Ovary (tissue), 9 donors: ENCODE data around the gene MSX2. TPM values are rescaled to one million over a fixed set of nuclear protein-coding genes. Genes with fewer than 3 reads are reported as not detected.
A peak's percentile ranks its signal among the peaks of the same experiment; 100 is the strongest.

Experiments used
- DNase-seq, 5 donors: peaks; one replicate each; pipeline ENCODE4 v3.0.0-alpha.2; 2019 to 2020
- H3K27ac ChIP-seq, 2 donors: fragments of 200-600 bp; one replicate each; pipeline versions ENCODE4 v1.5.1 to v1.8.0; 2019 to 2022
- H3K27me3 ChIP-seq: fragments of 200-600 bp; one replicate; pipeline ENCODE4 v1.8.0; 2022
- H3K36me3 ChIP-seq: fragments of 200-600 bp; sonication (generic); one replicate; pipeline ENCODE4 v1.5.1; 2019
- H3K4me1 ChIP-seq: one replicate; pipeline ENCODE4 v1.8.1; 2013; ENCODE audit warnings: mild to moderate bottlenecking, moderate library complexity; ENCODE audit not compliant: insufficient read depth
- H3K4me3 ChIP-seq: fragments of 200-600 bp; sonication (generic); one replicate; pipeline ENCODE4 v1.5.1; 2017
- H3K9me3 ChIP-seq, 2 donors: fragments of 200-600 bp in 1 of 2; sonication (generic) in 1 of 2; one replicate each; pipeline versions ENCODE4 v1.5.1 to v1.8.1; 2013 to 2019; ENCODE audit warnings: mild to moderate bottlenecking in 1 of 2, moderate library complexity in 1 of 2
- CTCF ChIP-seq, 3 donors: fragments of 450-650 bp in 2 of 3; fragments of 200-600 bp in 1 of 3; IDR thresholded peaks; one replicate each; pipeline versions ENCODE4 v1.5.1 to v1.8.0; 2016 to 2022; ENCODE audit warnings: antibody characterized with exemption in 3 of 3, mild to moderate bottlenecking in 1 of 3
- EP300 ChIP-seq: sonication (generic); formaldehyde crosslinking; IDR thresholded peaks from one replicate; pipeline ENCODE4 v1.6.1; 2017; ENCODE audit warnings: antibody characterized with exemption
- POLR2A ChIP-seq: fragments of 450-650 bp; IDR thresholded peaks from one replicate; pipeline ENCODE4 v1.6.1; 2017; ENCODE audit warnings: antibody characterized with exemption, mild to moderate bottlenecking, moderate library complexity
- WGBS, 3 donors: extraction: QIAGEN DNeasy Blood & Tissue Kit in 1 of 3; methylation state at CpG; one replicate each; pipeline versions ENCODE4 v1.1.5 to v1.1.7; 2013 to 2017; 5-methylcytosine and 5-hydroxymethylcytosine counted together
- intact Hi-C, 4 donors: fragments of 100-400 bp; cut with DNase I; formaldehyde crosslinking; loops; one replicate each; pipeline versions ENCODE4 v1.11.0 to v1.15.1; 2022 to 2023
- polyA plus RNA-seq, 2 donors: library from polyadenylated mRNA; stranded (reverse); fragments of 200-250 nt in 1 of 2; fragments of 350-450 nt in 1 of 2; fragmentation: Illumina TruSeq in 1 of 2; extraction: RNeasy Lipid Tissue Mini Kit (QIAGEN cat#74804) in 1 of 2; gene quantifications; one replicate each; pipeline ENCODE4 v1.2.3, GENCODE V29; 2013 to 2014
- total RNA-seq, 7 donors: library from RNA; depleted of rRNA in 2 of 7; stranded (reverse); fragments of >200 nt in 2 of 7; fragmentation: NEBNext Ultra II Directional in 3 of 7; extraction: Animal tissue kit (Norgen Biotek cat#: 25700) in 3 of 7; gene quantifications; one replicate each; pipeline versions ENCODE4 v1.1.0 to v1.2.4, GENCODE V29; 2016 to 2023
- donor health status: DM: no; HTN: no; CAD: no; lungs with moderate emphysema.
- donor health status: DM: no; HTN: no; CAD: no.
- donor health status: Bipolar disorder and iron deficiency.
- donor health status: DM: yes; HTN: yes; CAD: no.
- donor health status: DM: no; HTN: no; CAD: no.
- donor health status: DM: yes; HTN: yes; CAD: no.

Gene MSX2
- total and polyA plus RNA-seq, 9 donors = 0.24 to 0.83 (median 0.47) TPM; not detected in 3

GRCh38 chr5:174680901-174681565 is 43.3 kb upstream of the MSX2 start:
- Histone ChIP-seq H3K36me3 (no peaks in the 10 kb centered on the region), H3K9me3 (no peaks in the 10 kb centered on the region), H3K27me3 (no peaks in the 10 kb centered on the region), H3K27ac (no peak overlapping the region), H3K4me3 (no peak overlapping the region), H3K4me1 (no peaks in the 10 kb centered on the region)
- intact Hi-C loops = no loop called here
- TF ChIP-seq EP300 (no peak), POLR2A (no peak), CTCF (IDR thresholded peaks at IDR 0.05) (no peak)
- 78 to 83% (median 83%) methylated on average over 7 of the region's 7 CpGs for WGBS, 3 donors
- no peak for DNase-seq

- intact Hi-C loops = no loop called here
- Histone ChIP-seq H3K4me3 (no peak overlapping the region), H3K9me3 (no peaks in the 10 kb centered on the region), H3K27me3 (no peaks in the 10 kb centered on the region), H3K4me1 (no peaks in the 10 kb centered on the region), H3K27ac (no peak overlapping the region), H3K36me3 (no peaks in the 10 kb centered on the region)
- no peak for DNase-seq
- no peak for TF ChIP-seq EP300
- no peak for TF ChIP-seq POLR2A
- no peak for TF ChIP-seq CTCF (IDR thresholded peaks at IDR 0.05)
Observed at GRCh38 chr5:174687503-174687902, 36.9 kb upstream of the MSX2 start.

- H3K4me1 ChIP-seq = no peaks in the 10 kb centered on the region
- H3K36me3 ChIP-seq = no peaks in the 10 kb centered on the region
- TF ChIP-seq POLR2A (no peak), CTCF (IDR thresholded peaks at IDR 0.05) (no peak), EP300 (no peak)
- WGBS, 3 donors = 9 to 14% (median 11%) methylated on average over 30 of the region's 30 CpGs
- H3K9me3 ChIP-seq = no peaks in the 10 kb centered on the region
- intact Hi-C loops = no loop called here
- no peak overlapping the region for H3K27ac ChIP-seq
- no peak for DNase-seq
- H3K4me3 ChIP-seq = no peak overlapping the region
- no peaks in the 10 kb centered on the region for H3K27me3 ChIP-seq
Observed at GRCh38 chr5:174688441-174689354, 35.7 kb upstream of the MSX2 start.

GRCh38 chr5:174690271-174690670 is 34.1 kb upstream of the MSX2 start:
- TF ChIP-seq EP300 (no peak), POLR2A (no peak), CTCF (IDR thresholded peaks at IDR 0.05) (no peak)
- Histone ChIP-seq H3K36me3 (no peaks in the 10 kb centered on the region), H3K4me1 (no peaks in the 10 kb centered on the region), H3K27me3 (no peaks in the 10 kb centered on the region), H3K4me3 (no peak overlapping the region), H3K9me3 (no peaks in the 10 kb centered on the region), H3K27ac (no peak overlapping the region)
- intact Hi-C loops = no loop called here
- 9 to 13% (median 11%) methylated on average over 8 of the region's 8 CpGs for WGBS, 3 donors
- peak in 2 of 5 donors; percentile 16 to 42 for DNase-seq
